GM23338 (cell line): ENCODE data around the gene NXPH2. TPM values are rescaled to one million over a fixed set of nuclear protein-coding genes. Genes with fewer than 3 reads are reported as not detected.

Experiments
- ATAC-seq: fragments of 200-7000 bp; cut with Tn5 transposase; 3 replicates; pipeline ENCODE4 v1.9.1; 2020
- DNase-seq: peaks from one replicate; pipeline ENCODE4 v3.0.0-alpha.2; 2015; ENCODE audit warnings: low spot score
- H2AFZ ChIP-seq: fragments of 200-600 bp; sonication (generic); 2 replicates; pipeline ENCODE4 v1.8.0; 2016; ENCODE audit warnings: antibody characterized with exemption, mild to moderate bottlenecking, moderate library complexity
- H3F3A ChIP-seq: fragments of 200-600 bp; sonication (generic); replicated peaks from 2 replicates; pipeline ENCODE4 v1.8.0; 2017; ENCODE audit warnings: antibody characterized with exemption, mixed run types, low read depth
- H3K27ac ChIP-seq: fragments of 200-600 bp; sonication (generic); 2 replicates; pipeline ENCODE4 v1.6.1; 2016; ENCODE audit warnings: low read depth
- H3K27me3 ChIP-seq: fragments of 200-600 bp; sonication (generic); 2 replicates; pipeline ENCODE4 v1.8.0; 2016; ENCODE audit warnings: mild to moderate bottlenecking, mixed run types, moderate library complexity; ENCODE audit not compliant: insufficient read depth
- H3K36me3 ChIP-seq: fragments of 200-600 bp; sonication (generic); 2 replicates; pipeline ENCODE4 v1.8.0; 2016; ENCODE audit warnings: mild to moderate bottlenecking; ENCODE audit not compliant: insufficient read depth
- H3K4me1 ChIP-seq: fragments of 200-600 bp; sonication (generic); 2 replicates; pipeline ENCODE4 v1.8.0; 2016; ENCODE audit warnings: mild to moderate bottlenecking, moderate library complexity; ENCODE audit not compliant: insufficient read depth
- H3K4me2 ChIP-seq: fragments of 200-600 bp; sonication (generic); 2 replicates; pipeline ENCODE4 v1.7.1; 2017; ENCODE audit warnings: mixed run types
- H3K4me3 ChIP-seq: fragments of 200-600 bp; sonication (generic); 2 replicates; pipeline ENCODE4 v1.6.1; 2016; ENCODE audit warnings: mixed run types
- H3K79me2 ChIP-seq: fragments of 200-600 bp; sonication (generic); replicated peaks from 2 replicates; pipeline ENCODE4 v1.8.0; 2017; ENCODE audit warnings: mild to moderate bottlenecking; ENCODE audit not compliant: insufficient read depth
- H3K9me2 ChIP-seq: fragments of 200-600 bp; sonication (generic); 2 replicates; pipeline ENCODE4 v1.8.0; 2017; ENCODE audit not compliant: insufficient read depth
- H4K20me1 ChIP-seq: fragments of 200-600 bp; sonication (generic); replicated peaks from 2 replicates; pipeline ENCODE4 v1.8.0; 2017; ENCODE audit warnings: mild to moderate bottlenecking; ENCODE audit not compliant: insufficient read depth
- H3K27ac Mint-ChIP-seq: 2 replicates; pipeline ENCODE4 v1.8.0; 2020; ENCODE audit warnings: inconsistent platforms, mild to moderate bottlenecking, moderate library complexity, mixed read lengths
- H3K27me3 Mint-ChIP-seq: 3 replicates; pipeline ENCODE4 v1.8.0; 2022; ENCODE audit warnings: low read depth, mild to moderate bottlenecking, moderate library complexity, mixed read lengths, inconsistent platforms; ENCODE audit not compliant: insufficient read depth, poor library complexity
- H3K36me3 Mint-ChIP-seq: 3 replicates; pipeline ENCODE4 v1.8.0; 2021; ENCODE audit warnings: low read depth, mild to moderate bottlenecking, inconsistent platforms, moderate library complexity, mixed read lengths
- H3K4me1 Mint-ChIP-seq: 3 replicates; pipeline ENCODE4 v1.8.0; 2020; ENCODE audit warnings: mild to moderate bottlenecking, inconsistent platforms, mixed read lengths
- H3K4me3 Mint-ChIP-seq: 3 replicates; pipeline ENCODE4 v1.8.0; 2021; ENCODE audit warnings: moderate library complexity, mild to moderate bottlenecking, inconsistent platforms, mixed read lengths
- H3K9me3 Mint-ChIP-seq: 3 replicates; pipeline ENCODE4 v1.8.0; 2020; ENCODE audit warnings: moderate library complexity, mild to moderate bottlenecking, inconsistent platforms, mixed read lengths
- polyA plus RNA-seq: library from polyadenylated mRNA; unstranded; fragments of >200 nt; fragmentation: Nextera tagmentation; extraction: Ambion mirVana; gene quantifications from 2 replicates; pipeline ENCODE4 v1.2.1, GENCODE V29; 2016
- total RNA-seq: library from RNA; depleted of rRNA; stranded (reverse); fragments of >200 nt; shearing (Covaris generic); gene quantifications from 2 replicates; pipeline ENCODE4 v1.2.3, GENCODE V29; 2014
- TF ChIP-seq, protein P1 (sequence below): IDR thresholded peaks from one replicate; pipeline ENCODE4 v1.6.1; 2018; ENCODE audit warnings: antibody characterized with exemption; ENCODE audit not compliant: unreplicated experiment
- TF ChIP-seq, protein P2 (sequence below): IDR thresholded peaks from 2 replicates; pipeline ENCODE4 v1.6.1; 2016; ENCODE audit warnings: antibody characterized with exemption
- TF ChIP-seq, protein P3 (sequence below): fragments of 250-450 bp; sonication (Bioruptor Pico); IDR thresholded peaks from 2 replicates; pipeline ENCODE4 v1.5.0; 2020; ENCODE audit warnings: mild to moderate bottlenecking, moderate library complexity
- TF ChIP-seq, protein P4 (sequence below), 2 experiments: fragments of 200-600 bp in 1 of 2; sonication (generic) in 1 of 2; conservative IDR thresholded peaks; 2 replicates each; pipeline versions ENCODE4 v1.5.1 to v1.6.1; 2016 to 2017; ENCODE audit warnings: antibody characterized with exemption in 2 of 2, low read depth in 2 of 2, mild to moderate bottlenecking in 2 of 2, moderate library complexity in 1 of 2

NXPH2 gene
- total and polyA plus RNA-seq, 2 experiments from 2014 or later, result 2.7 to 8.3 TPM

DNA sequence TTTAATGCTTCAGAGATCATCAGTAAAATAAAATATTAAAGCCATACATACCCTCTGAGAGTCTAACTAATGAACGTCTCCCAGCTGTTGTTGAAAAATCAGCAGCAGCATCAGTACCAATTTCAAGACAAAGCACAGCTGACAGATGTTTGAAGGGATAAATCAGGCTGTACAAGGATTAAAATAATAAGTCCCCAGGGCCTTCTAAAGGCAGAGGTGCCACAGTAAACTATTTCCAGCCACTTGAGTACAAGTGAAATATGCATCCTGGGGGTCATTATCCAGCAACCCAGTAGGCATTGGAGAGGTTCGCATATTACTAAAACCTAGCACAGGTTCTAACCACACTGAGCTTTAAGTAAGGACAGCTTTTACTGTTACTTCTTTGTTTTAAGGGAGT lies 76.9 kb downstream of the NXPH2 start (continued):
- TF ChIP-seq, protein P1, sequence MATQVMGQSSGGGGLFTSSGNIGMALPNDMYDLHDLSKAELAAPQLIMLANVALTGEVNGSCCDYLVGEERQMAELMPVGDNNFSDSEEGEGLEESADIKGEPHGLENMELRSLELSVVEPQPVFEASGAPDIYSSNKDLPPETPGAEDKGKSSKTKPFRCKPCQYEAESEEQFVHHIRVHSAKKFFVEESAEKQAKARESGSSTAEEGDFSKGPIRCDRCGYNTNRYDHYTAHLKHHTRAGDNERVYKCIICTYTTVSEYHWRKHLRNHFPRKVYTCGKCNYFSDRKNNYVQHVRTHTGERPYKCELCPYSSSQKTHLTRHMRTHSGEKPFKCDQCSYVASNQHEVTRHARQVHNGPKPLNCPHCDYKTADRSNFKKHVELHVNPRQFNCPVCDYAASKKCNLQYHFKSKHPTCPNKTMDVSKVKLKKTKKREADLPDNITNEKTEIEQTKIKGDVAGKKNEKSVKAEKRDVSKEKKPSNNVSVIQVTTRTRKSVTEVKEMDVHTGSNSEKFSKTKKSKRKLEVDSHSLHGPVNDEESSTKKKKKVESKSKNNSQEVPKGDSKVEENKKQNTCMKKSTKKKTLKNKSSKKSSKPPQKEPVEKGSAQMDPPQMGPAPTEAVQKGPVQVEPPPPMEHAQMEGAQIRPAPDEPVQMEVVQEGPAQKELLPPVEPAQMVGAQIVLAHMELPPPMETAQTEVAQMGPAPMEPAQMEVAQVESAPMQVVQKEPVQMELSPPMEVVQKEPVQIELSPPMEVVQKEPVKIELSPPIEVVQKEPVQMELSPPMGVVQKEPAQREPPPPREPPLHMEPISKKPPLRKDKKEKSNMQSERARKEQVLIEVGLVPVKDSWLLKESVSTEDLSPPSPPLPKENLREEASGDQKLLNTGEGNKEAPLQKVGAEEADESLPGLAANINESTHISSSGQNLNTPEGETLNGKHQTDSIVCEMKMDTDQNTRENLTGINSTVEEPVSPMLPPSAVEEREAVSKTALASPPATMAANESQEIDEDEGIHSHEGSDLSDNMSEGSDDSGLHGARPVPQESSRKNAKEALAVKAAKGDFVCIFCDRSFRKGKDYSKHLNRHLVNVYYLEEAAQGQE, result no peak

DNA sequence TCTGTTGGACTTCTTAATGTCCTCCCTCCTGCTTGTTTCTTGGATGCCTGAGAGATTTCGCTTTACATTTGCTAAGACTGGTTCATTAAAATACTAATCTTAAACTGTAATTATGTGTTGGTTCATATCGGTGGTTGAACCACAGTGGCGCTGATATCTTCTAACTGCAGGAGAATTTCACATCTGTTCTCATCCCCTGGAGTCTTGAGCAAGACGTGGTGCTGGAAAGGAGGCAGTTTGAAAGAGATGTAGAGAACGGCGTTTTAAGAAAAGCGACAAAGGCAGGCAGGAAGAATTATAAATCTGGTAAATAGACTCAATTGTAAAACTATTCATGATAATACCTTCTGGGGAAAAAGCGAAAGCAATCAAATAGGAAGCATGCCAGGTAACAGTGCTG lies 79.5 kb downstream of the NXPH2 start:
- Histone ChIP-seq H3K9me2 (no peaks in the 10 kb centered on the region), H3K4me3 (no peak overlapping the region), H3K27me3 (no peaks in the 10 kb centered on the region), H3K4me1 (peaks cover 12% of the 10 kb centered on the region), H3K79me2 (no peaks in the 10 kb centered on the region), H3K36me3 (no peaks in the 10 kb centered on the region), H3F3A (no peaks in the 10 kb centered on the region), H2AFZ (no peak overlapping the region), H3K27ac (no peak overlapping the region), H4K20me1 (no peaks in the 10 kb centered on the region), H3K4me2 (no peak overlapping the region)
- DNase-seq (no peak), ATAC-seq (no peak)
- TF ChIP-seq, protein P2, sequence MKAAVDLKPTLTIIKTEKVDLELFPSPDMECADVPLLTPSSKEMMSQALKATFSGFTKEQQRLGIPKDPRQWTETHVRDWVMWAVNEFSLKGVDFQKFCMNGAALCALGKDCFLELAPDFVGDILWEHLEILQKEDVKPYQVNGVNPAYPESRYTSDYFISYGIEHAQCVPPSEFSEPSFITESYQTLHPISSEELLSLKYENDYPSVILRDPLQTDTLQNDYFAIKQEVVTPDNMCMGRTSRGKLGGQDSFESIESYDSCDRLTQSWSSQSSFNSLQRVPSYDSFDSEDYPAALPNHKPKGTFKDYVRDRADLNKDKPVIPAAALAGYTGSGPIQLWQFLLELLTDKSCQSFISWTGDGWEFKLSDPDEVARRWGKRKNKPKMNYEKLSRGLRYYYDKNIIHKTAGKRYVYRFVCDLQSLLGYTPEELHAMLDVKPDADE, result no peak
- Mint-ChIP-seq H3K4me3 (no peak overlapping the region), H3K36me3 (no peaks in the 10 kb centered on the region), H3K4me1 (peaks cover 16% of the 10 kb centered on the region), H3K27ac (no peak overlapping the region), H3K9me3 (no peaks in the 10 kb centered on the region), H3K27me3 (peaks cover 3% of the 10 kb centered on the region)

DNA sequence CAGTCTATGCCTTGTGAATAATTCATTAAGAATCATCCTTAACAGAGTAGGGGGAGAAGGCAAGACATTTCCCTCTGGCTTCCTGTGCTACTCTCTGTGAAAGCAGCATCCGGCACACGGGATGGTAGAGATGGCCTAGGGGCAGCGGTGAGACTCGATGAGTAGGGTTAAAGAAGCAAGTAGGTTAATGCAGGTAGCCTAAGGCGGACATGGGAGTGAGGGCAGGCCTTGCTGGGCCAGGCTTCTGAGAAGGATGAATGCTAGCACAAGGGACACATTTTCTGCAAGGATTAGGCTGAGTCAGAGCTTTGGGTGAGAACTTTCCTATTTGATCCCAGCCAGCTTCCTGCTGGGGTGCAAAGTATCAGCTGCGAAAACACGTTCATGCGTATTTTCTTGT lies 80.8 kb downstream of the NXPH2 start:
- no peaks in the 10 kb centered on the region for H4K20me1 ChIP-seq
- DNase-seq, result peak; percentile 45
- Mint-ChIP-seq H3K36me3 (no peaks in the 10 kb centered on the region), H3K4me1 (peaks cover 16% of the 10 kb centered on the region), H3K27me3 (peaks cover 3% of the 10 kb centered on the region), H3K9me3 (no peaks in the 10 kb centered on the region), H3K4me3 (no peak overlapping the region), H3K27ac (no peak overlapping the region; the same call in 1 of the 2 replicates)
- peak; percentile 94 for ATAC-seq
- no peaks in the 10 kb centered on the region for H3F3A ChIP-seq
- 0 out of 2 replicates have a peak overlapping the region, but pooled peaks have one; percentile 15 for H3K4me2 ChIP-seq
- H3K79me2 ChIP-seq, result no peaks in the 10 kb centered on the region
- H2AFZ ChIP-seq, result peak overlapping the region; percentile 70; the same call in 1 of the 2 replicates
- H3K9me2 ChIP-seq, result no peaks in the 10 kb centered on the region
- H3K27ac ChIP-seq, result no peak overlapping the region
- H3K27me3 ChIP-seq, result no peaks in the 10 kb centered on the region
- peaks cover 12% of the 10 kb centered on the region for H3K4me1 ChIP-seq
- TF ChIP-seq, protein P3, sequence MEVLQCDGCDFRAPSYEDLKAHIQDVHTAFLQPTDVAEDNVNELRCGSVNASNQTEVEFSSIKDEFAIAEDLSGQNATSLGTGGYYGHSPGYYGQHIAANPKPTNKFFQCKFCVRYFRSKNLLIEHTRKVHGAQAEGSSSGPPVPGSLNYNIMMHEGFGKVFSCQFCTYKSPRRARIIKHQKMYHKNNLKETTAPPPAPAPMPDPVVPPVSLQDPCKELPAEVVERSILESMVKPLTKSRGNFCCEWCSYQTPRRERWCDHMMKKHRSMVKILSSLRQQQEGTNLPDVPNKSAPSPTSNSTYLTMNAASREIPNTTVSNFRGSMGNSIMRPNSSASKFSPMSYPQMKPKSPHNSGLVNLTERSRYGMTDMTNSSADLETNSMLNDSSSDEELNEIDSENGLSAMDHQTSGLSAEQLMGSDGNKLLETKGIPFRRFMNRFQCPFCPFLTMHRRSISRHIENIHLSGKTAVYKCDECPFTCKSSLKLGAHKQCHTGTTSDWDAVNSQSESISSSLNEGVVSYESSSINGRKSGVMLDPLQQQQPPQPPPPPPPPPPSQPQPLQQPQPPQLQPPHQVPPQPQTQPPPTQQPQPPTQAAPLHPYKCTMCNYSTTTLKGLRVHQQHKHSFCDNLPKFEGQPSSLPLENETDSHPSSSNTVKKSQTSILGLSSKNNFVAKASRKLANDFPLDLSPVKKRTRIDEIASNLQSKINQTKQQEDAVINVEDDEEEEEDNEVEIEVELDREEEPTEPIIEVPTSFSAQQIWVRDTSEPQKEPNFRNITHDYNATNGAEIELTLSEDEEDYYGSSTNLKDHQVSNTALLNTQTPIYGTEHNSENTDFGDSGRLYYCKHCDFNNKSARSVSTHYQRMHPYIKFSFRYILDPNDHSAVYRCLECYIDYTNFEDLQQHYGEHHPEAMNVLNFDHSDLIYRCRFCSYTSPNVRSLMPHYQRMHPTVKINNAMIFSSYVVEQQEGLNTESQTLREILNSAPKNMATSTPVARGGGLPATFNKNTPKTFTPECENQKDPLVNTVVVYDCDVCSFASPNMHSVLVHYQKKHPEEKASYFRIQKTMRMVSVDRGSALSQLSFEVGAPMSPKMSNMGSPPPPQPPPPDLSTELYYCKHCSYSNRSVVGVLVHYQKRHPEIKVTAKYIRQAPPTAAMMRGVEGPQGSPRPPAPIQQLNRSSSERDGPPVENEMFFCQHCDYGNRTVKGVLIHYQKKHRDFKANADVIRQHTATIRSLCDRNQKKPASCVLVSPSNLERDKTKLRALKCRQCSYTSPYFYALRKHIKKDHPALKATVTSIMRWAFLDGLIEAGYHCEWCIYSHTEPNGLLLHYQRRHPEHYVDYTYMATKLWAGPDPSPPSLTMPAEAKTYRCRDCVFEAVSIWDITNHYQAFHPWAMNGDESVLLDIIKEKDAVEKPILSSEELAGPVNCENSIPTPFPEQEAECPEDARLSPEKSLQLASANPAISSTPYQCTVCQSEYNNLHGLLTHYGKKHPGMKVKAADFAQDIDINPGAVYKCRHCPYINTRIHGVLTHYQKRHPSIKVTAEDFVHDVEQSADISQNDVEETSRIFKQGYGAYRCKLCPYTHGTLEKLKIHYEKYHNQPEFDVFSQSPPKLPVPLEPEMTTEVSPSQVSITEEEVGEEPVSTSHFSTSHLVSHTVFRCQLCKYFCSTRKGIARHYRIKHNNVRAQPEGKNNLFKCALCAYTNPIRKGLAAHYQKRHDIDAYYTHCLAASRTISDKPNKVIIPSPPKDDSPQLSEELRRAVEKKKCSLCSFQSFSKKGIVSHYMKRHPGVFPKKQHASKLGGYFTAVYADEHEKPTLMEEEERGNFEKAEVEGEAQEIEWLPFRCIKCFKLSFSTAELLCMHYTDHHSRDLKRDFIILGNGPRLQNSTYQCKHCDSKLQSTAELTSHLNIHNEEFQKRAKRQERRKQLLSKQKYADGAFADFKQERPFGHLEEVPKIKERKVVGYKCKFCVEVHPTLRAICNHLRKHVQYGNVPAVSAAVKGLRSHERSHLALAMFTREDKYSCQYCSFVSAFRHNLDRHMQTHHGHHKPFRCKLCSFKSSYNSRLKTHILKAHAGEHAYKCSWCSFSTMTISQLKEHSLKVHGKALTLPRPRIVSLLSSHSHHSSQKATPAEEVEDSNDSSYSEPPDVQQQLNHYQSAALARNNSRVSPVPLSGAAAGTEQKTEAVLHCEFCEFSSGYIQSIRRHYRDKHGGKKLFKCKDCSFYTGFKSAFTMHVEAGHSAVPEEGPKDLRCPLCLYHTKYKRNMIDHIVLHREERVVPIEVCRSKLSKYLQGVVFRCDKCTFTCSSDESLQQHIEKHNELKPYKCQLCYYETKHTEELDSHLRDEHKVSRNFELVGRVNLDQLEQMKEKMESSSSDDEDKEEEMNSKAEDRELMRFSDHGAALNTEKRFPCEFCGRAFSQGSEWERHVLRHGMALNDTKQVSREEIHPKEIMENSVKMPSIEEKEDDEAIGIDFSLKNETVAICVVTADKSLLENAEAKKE (CRISPR knock-in tag), result 0 out of 2 replicates have a peak, but pooled peaks have one; percentile 10
- TF ChIP-seq, protein P4, sequence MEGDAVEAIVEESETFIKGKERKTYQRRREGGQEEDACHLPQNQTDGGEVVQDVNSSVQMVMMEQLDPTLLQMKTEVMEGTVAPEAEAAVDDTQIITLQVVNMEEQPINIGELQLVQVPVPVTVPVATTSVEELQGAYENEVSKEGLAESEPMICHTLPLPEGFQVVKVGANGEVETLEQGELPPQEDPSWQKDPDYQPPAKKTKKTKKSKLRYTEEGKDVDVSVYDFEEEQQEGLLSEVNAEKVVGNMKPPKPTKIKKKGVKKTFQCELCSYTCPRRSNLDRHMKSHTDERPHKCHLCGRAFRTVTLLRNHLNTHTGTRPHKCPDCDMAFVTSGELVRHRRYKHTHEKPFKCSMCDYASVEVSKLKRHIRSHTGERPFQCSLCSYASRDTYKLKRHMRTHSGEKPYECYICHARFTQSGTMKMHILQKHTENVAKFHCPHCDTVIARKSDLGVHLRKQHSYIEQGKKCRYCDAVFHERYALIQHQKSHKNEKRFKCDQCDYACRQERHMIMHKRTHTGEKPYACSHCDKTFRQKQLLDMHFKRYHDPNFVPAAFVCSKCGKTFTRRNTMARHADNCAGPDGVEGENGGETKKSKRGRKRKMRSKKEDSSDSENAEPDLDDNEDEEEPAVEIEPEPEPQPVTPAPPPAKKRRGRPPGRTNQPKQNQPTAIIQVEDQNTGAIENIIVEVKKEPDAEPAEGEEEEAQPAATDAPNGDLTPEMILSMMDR (conservative IDR thresholded peaks at IDR 0.05; ENCODE audit: low read depth in 2 of 2), result 0 out of 4 replicates have a peak, but pooled peaks of 1 of the 2 experiments have one; percentile 0
- TF ChIP-seq, protein P2, result no peak
- H3K4me3 ChIP-seq, result no peak overlapping the region
- no peaks in the 10 kb centered on the region for H3K36me3 ChIP-seq
